Stimulated activated CD4-positive, alpha-beta T cell treated with anti-CD3 and anti-CD28 coated beads, Interleukin-15, amount 100 ng/mL, for 48 hours (primary cell): ENCODE measurements around the gene TECTA.

Source experiments
- DNase-seq, 2 donors: peaks; one replicate each; pipeline ENCODE4 v3.0.0-alpha.2; 2020; ENCODE audit warnings: low read depth in 2 of 2

Gene TECTA

GRCh38 chr11:121100943-121101342 lies at the start of gene TECTA:
TECTA (plus strand) TSS chr11:121101243; CDS start chr11:121102666, 1,423 bp downstream.
- DNase-seq = no peak

- no peak for DNase-seq
These were observed 47.8 kb upstream of the TECTA start for GRCh38 chr11:121053244-121053643.

GRCh38 chr11:121054266-121054665 lies 46.8 kb upstream of the TECTA start:
- no peak for DNase-seq

GRCh38 chr11:121055076-121055475 lies 46.0 kb upstream of the TECTA start:
- no peak for DNase-seq

GRCh38 chr11:121057922-121058321 lies 43.1 kb upstream of the TECTA start:
- DNase-seq = no peak

GRCh38 chr11:121058941-121059340 lies 42.1 kb upstream of the TECTA start:
- no peak for DNase-seq

- DNase-seq = no peak
These were observed 41.4 kb upstream of the TECTA start for GRCh38 chr11:121059605-121060004.

GRCh38 chr11:121063728-121064127 lies 37.3 kb upstream of the TECTA start:
- DNase-seq = no peak

GRCh38 chr11:121066623-121067022 lies 34.4 kb upstream of the TECTA start:
- no peak for DNase-seq

- no peak for DNase-seq
These were observed 34.0 kb upstream of the TECTA start for GRCh38 chr11:121067026-121067425.

- DNase-seq = no peak
These were observed 33.6 kb upstream of the TECTA start for GRCh38 chr11:121067453-121067852.

- no peak for DNase-seq
These were observed 32.9 kb upstream of the TECTA start for GRCh38 chr11:121067962-121068647.

- no peak for DNase-seq
These were observed 32.3 kb upstream of the TECTA start for GRCh38 chr11:121068787-121069186.

GRCh38 chr11:121070951-121071845 lies 29.8 kb upstream of the TECTA start:
- DNase-seq = no peak

- DNase-seq = no peak
These were observed 29.1 kb upstream of the TECTA start for GRCh38 chr11:121071846-121072450.

- no peak for DNase-seq
These were observed 19.7 kb upstream of the TECTA start for GRCh38 chr11:121081321-121081720.

GRCh38 chr11:121082219-121082618 lies 18.8 kb upstream of the TECTA start:
- no peak for DNase-seq

- DNase-seq = no peak
These were observed 18.4 kb upstream of the TECTA start for GRCh38 chr11:121082670-121083069.

GRCh38 chr11:121086866-121087265 lies 14.2 kb upstream of the TECTA start:
- DNase-seq = no peak

- DNase-seq = no peak
These were observed 11.5 kb upstream of the TECTA start for GRCh38 chr11:121089566-121089965.

- no peak for DNase-seq
These were observed 10.8 kb upstream of the TECTA start for GRCh38 chr11:121090145-121090721.

GRCh38 chr11:121091492-121092152 lies 9.4 kb upstream of the TECTA start:
- DNase-seq = no peak
